SK-N-SH (cell line): ENCODE measurements around the gene RABEP2. TPM values are rescaled to one million over a fixed set of nuclear protein-coding genes. Genes with fewer than 3 reads are reported as not detected.
A peak's percentile ranks its signal among the peaks of the same experiment; 100 is the strongest.

ENCODE experiments used
- CTCF ChIA-PET: fragments of 300-600, 350-600 bp; formaldehyde crosslinking; extraction: SDS; loops from one replicate; lab custom pipeline; 2021; lab: Yijun Ruan, JAX
- POLR2A ChIA-PET: fragments of 350-600 bp; sonication (Branson Sonifier 250); formaldehyde crosslinking; extraction: SDS; loops from one replicate; lab custom pipeline; 2020; ENCODE audit warnings: antibody characterized with exemption, inconsistent platforms; lab: Yijun Ruan, JAX
- DNase-seq: peaks from one replicate; pipeline ENCODE4 v3.0.0; 2012
- H2AFZ ChIP-seq: fragments of 200-600 bp; sonication (generic); 2 replicates; pipeline ENCODE4 v1.8.1; 2016; ENCODE audit warnings: antibody characterized with exemption, mild to moderate bottlenecking, low read depth
- H3F3A ChIP-seq: fragments of 200-600 bp; sonication (generic); replicated peaks from 2 replicates; pipeline ENCODE3; 2016; ENCODE audit warnings: antibody characterized with exemption, mild to moderate bottlenecking; ENCODE audit not compliant: insufficient read depth
- H3K27ac ChIP-seq, 2 experiments: fragments of 200-500 bp in 1 of 2; fragments of 200-600 bp in 1 of 2; sonication (Bioruptor generic) in 1 of 2; sonication (generic), shearing (Covaris generic) in 1 of 2; 2 replicates each; pipeline versions ENCODE4 v1.5.1 to v1.6.1; 2014 to 2016; ENCODE audit warnings: low read depth in 2 of 2, inconsistent platforms in 1 of 2, low read length in 1 of 2, mild to moderate bottlenecking in 1 of 2, mixed read lengths in 1 of 2
- H3K27me3 ChIP-seq: fragments of 200-600 bp; sonication (generic), shearing (Covaris generic); 2 replicates; pipeline ENCODE4 v1.6.1; 2016; ENCODE audit warnings: mixed run types; ENCODE audit not compliant: insufficient read depth
- H3K36me3 ChIP-seq, 2 experiments: fragments of 200-500 bp in 1 of 2; fragments of 200-600 bp in 1 of 2; sonication (Bioruptor generic) in 1 of 2; sonication (generic) in 1 of 2; replicated peaks in 1 of 2; 2 replicates each; pipeline versions ENCODE3 to v1.5.1; 2014 to 2016; ENCODE audit warnings: low read length in 1 of 2, mild to moderate bottlenecking in 1 of 2; ENCODE audit not compliant: insufficient read depth in 2 of 2, control insufficient read depth in 1 of 2
- H3K4me1 ChIP-seq, 2 experiments: fragments of 200-500 bp in 1 of 2; fragments of 200-600 bp in 1 of 2; sonication (Bioruptor generic) in 1 of 2; sonication (generic), shearing (Covaris generic) in 1 of 2; 2 replicates each; pipeline versions ENCODE4 v1.5.1 to v1.6.1; 2014 to 2016; ENCODE audit warnings: low read depth in 1 of 2, low read length in 1 of 2, mixed run types in 1 of 2; ENCODE audit not compliant: insufficient read depth in 2 of 2, control insufficient read depth in 1 of 2
- H3K4me2 ChIP-seq: fragments of 200-600 bp; sonication (generic), shearing (Covaris generic); 2 replicates; pipeline ENCODE4 v1.6.1; 2017; ENCODE audit warnings: mixed run types
- H3K4me3 ChIP-seq, 2 experiments: fragments of 200-500 bp in 1 of 2; fragments of 200-600 bp in 1 of 2; sonication (Bioruptor generic) in 1 of 2; sonication (generic), shearing (Covaris generic) in 1 of 2; 2 replicates each; pipeline versions ENCODE4 v1.5.1 to v1.8.1; 2014 to 2016; ENCODE audit warnings: low read depth in 2 of 2, inconsistent platforms in 1 of 2, low read length in 1 of 2, mild to moderate bottlenecking in 1 of 2, mixed read lengths in 1 of 2, moderate library complexity in 1 of 2
- H3K79me2 ChIP-seq: fragments of 200-600 bp; sonication (generic); 2 replicates; pipeline ENCODE4 v1.8.1; 2017; ENCODE audit warnings: mild to moderate bottlenecking; ENCODE audit not compliant: insufficient read depth
- H3K9ac ChIP-seq: fragments of 200-600 bp; sonication (generic); 2 replicates; pipeline ENCODE4 v1.6.1; 2017; ENCODE audit warnings: mixed run types
- H3K9me2 ChIP-seq: fragments of 200-600 bp; sonication (generic); 2 replicates; pipeline ENCODE4 v1.6.1; 2017; ENCODE audit warnings: mixed run types
- H3K9me3 ChIP-seq: fragments of 200-600 bp; sonication (generic); 2 replicates; pipeline ENCODE4 v1.6.1; 2017; ENCODE audit warnings: mixed run types, mild to moderate bottlenecking, moderate library complexity
- H4K20me1 ChIP-seq: fragments of 200-600 bp; sonication (generic); 2 replicates; pipeline ENCODE4 v1.6.1; 2017; ENCODE audit warnings: mild to moderate bottlenecking, mixed run types; ENCODE audit not compliant: insufficient read depth
- ELF1 ChIP-seq: IDR thresholded peaks from 2 replicates; pipeline ENCODE4 v1.4.0; 2012
- EZH2phosphoT487 ChIP-seq: fragments of 200-600 bp; sonication (generic); IDR thresholded peaks from 2 replicates; pipeline ENCODE4 v1.6.1; 2017; ENCODE audit warnings: low read depth, mixed run types, mild to moderate bottlenecking, antibody characterized with exemption, moderate library complexity, borderline replicate concordance
- FOSL2 ChIP-seq: IDR thresholded peaks from 2 replicates; pipeline ENCODE4 v1.4.0; 2012; ENCODE audit warnings: low read depth, mild to moderate bottlenecking, moderate library complexity, borderline replicate concordance
- GATA2 ChIP-seq: sonication (generic); formaldehyde crosslinking; IDR thresholded peaks from 2 replicates; pipeline ENCODE4 v1.5.0; 2020; ENCODE audit warnings: mild to moderate bottlenecking, missing genetic modification reagents
- IRF3 ChIP-seq: fragments of 150-350 bp; IDR thresholded peaks from 2 replicates; pipeline ENCODE4 v1.6.1; 2016; ENCODE audit warnings: mild to moderate bottlenecking, low read depth, low read length
- MAX ChIP-seq: IDR thresholded peaks from 2 replicates; pipeline ENCODE4 v1.4.0; 2012; ENCODE audit warnings: low read depth
- MEF2A ChIP-seq: IDR thresholded peaks from 2 replicates; pipeline ENCODE4 v1.4.0; 2012; ENCODE audit warnings: low read depth, borderline replicate concordance
- PBX3 ChIP-seq: IDR thresholded peaks from 2 replicates; pipeline ENCODE4; 2012
- POLR2AphosphoS5 ChIP-seq: IDR thresholded peaks from 2 replicates; pipeline ENCODE4 v1.6.1; 2012; ENCODE audit warnings: low read depth, low read length
- RCOR1 ChIP-seq: fragments of 150-350 bp; IDR thresholded peaks from 2 replicates; pipeline ENCODE4 v1.6.1; 2017; ENCODE audit warnings: antibody characterized with exemption, low read length
- SMC3 ChIP-seq: IDR thresholded peaks from 2 replicates; pipeline ENCODE4 v1.6.1; 2012; ENCODE audit warnings: low read depth, low read length, improper control_type of control experiment
- TAF1 ChIP-seq: IDR thresholded peaks from 2 replicates; pipeline ENCODE4 v1.6.1; 2012; ENCODE audit warnings: low read depth, mild to moderate bottlenecking, low read length, moderate library complexity, borderline replicate concordance
- TEAD4 ChIP-seq: IDR thresholded peaks from 2 replicates; pipeline ENCODE4 v1.4.0; 2012; ENCODE audit warnings: mild to moderate bottlenecking, borderline replicate concordance; ENCODE audit not compliant: insufficient read depth
- YY1 ChIP-seq: IDR thresholded peaks from 2 replicates; pipeline ENCODE4 v1.4.0; 2012; ENCODE audit warnings: low read depth, mild to moderate bottlenecking
- WGBS: methylation state at CpG from one replicate; pipeline ENCODE4 v1.1.6; 2017; ENCODE audit warnings: low lambda C conversion rate; 5-methylcytosine and 5-hydroxymethylcytosine counted together
- polyA plus RNA-seq, 3 experiments: library from polyadenylated mRNA; depleted of rRNA; stranded (reverse); fragments of >200 nt; gene quantifications; 2 replicates each; pipeline ENCODE4 v1.2.3, GENCODE V29; 2012

The RABEP2 gene
- polyA plus RNA-seq, 1 of the 3 experiments (the other 2 are of a cell fraction): 46.1 TPM

- Histone ChIP-seq H3K27me3 (no peaks in the 10 kb centered on the region), H2AFZ (no peak overlapping the region), H3K4me3 (no peak overlapping the region), H4K20me1 (no peaks in the 10 kb centered on the region), H3K9ac (no peak overlapping the region), H3K27ac (no peak overlapping the region), H3K9me2 (no peaks in the 10 kb centered on the region), H3K9me3 (no peaks in the 10 kb centered on the region), H3K4me1 (no peaks in the 10 kb centered on the region), H3F3A (no peaks in the 10 kb centered on the region), H3K36me3 (no peaks in the 10 kb centered on the region), H3K4me2 (no peak overlapping the region), H3K79me2 (no peaks in the 10 kb centered on the region)
- ChIA-PET POLR2A (no interaction called here), CTCF (interaction anchor here (1.8 kb wide), 1 partner anchor 9 kb away, joined by 5 read pairs; no protein-coding TSS in a partner anchor)
- TF ChIP-seq TEAD4: no peak
- TF ChIP-seq SMC3: no peak
- no peak for TF ChIP-seq EZH2phosphoT487
- TF ChIP-seq MAX: no peak
- TF ChIP-seq PBX3: no peak
- TF ChIP-seq YY1: no peak
- no peak for TF ChIP-seq FOSL2
- no peak for TF ChIP-seq GATA2
- no peak for TF ChIP-seq ELF1
- TF ChIP-seq TAF1: no peak
- TF ChIP-seq IRF3: no peak
- no peak for TF ChIP-seq RCOR1
- TF ChIP-seq POLR2AphosphoS5: no peak
- WGBS: 66% methylated on average over 33 of the region's 36 CpGs
- DNase-seq: peak; percentile 89
These were observed 11.1 kb upstream of the RABEP2 start for GRCh38 chr16:28935924-28936783.

- no peak overlapping the region for H3K27ac ChIP-seq
- H3K4me2 ChIP-seq: no peak overlapping the region
- H3K9me2 ChIP-seq: no peaks in the 10 kb centered on the region
- DNase-seq: no peak
- no peaks in the 10 kb centered on the region for H3K79me2 ChIP-seq
- CTCF ChIA-PET: interaction anchor here (1.8 kb wide), 1 partner anchor 10 kb away, joined by 5 read pairs; no protein-coding TSS in a partner anchor
- H3K4me3 ChIP-seq: no peak overlapping the region
- no peak overlapping the region for H2AFZ ChIP-seq
- H3K27me3 ChIP-seq: no peaks in the 10 kb centered on the region
- no peaks in the 10 kb centered on the region for H3K36me3 ChIP-seq
- TF ChIP-seq MEF2A (no peak), RCOR1 (no peak)
- no peaks in the 10 kb centered on the region for H3F3A ChIP-seq
- H3K9me3 ChIP-seq: no peaks in the 10 kb centered on the region
- 90% methylated on average over 3 of the region's 4 CpGs for WGBS
- H3K4me1 ChIP-seq: no peaks in the 10 kb centered on the region
- H3K9ac ChIP-seq: no peak overlapping the region
- POLR2A ChIA-PET: no interaction called here
- H4K20me1 ChIP-seq: no peaks in the 10 kb centered on the region
These were observed 10.3 kb upstream of the RABEP2 start for GRCh38 chr16:28935346-28935745.
